HG03097 (cell line): ENCODE results near the gene PPP1R26.
"Not testable (repeated sequence)": the region's sequence is repeated elsewhere in the genome, so short reads cannot be mapped to it uniquely, and the experiment has no call there.

Experiments
- ATAC-seq: cut with Tn5 transposase; IDR thresholded peaks from one replicate; pipeline ENCODE4 v1.9.1; 2021; ENCODE audit not compliant: unreplicated experiment, low FRiP score

Gene PPP1R26

DNA sequence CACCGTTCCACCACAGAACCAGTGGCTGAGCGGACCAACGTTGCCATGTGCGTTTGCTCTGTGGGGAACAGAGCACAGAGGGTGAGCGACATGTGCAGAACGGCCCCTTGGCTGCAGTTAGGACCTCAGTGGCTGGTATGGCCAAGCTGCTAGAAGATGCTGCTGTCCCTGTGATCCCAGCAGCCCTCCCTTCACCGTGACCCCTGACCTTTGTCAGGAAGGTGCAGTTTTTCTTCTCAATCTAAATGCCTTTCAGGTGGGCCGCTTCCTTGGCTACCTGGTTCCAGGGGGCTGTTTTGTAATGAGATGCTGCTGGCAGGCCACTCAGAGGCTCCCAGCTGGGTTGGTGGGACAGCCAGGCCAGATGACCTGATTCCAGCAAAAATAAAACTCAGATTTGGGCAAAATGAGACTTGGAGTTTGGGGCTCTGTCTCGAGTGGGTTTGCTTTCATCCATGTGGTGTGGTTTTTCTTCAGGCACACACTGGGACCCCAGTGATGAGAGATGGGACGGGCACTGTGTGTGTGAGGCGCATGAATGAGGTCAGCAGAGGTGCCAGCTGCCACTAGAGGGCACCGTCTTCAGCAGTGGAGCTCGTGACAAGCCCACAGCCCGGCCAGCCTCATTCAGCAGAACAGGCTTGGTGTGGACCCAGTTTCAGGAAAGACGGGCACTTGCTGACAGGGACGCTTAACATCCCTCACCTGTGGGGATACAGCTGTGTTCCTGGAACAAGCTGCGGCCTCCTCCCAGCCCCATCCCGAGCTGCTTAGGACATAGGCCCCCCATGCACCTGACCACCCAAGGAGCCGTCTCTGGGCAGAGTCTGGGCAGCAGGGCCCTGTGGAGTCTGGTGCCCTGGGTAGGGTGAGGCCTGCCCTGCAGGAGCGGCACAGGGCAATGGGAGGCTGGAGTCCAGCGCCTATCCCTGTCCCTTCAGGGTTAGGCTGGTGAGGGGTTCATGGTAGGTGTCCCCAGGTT is 25.0 kb downstream of the PPP1R26 start:
- ATAC-seq, result no peak

GRCh38 chr9:135505406-135506187 is 26.0 kb downstream of the PPP1R26 start:
- ATAC-seq, result no peak

DNA sequence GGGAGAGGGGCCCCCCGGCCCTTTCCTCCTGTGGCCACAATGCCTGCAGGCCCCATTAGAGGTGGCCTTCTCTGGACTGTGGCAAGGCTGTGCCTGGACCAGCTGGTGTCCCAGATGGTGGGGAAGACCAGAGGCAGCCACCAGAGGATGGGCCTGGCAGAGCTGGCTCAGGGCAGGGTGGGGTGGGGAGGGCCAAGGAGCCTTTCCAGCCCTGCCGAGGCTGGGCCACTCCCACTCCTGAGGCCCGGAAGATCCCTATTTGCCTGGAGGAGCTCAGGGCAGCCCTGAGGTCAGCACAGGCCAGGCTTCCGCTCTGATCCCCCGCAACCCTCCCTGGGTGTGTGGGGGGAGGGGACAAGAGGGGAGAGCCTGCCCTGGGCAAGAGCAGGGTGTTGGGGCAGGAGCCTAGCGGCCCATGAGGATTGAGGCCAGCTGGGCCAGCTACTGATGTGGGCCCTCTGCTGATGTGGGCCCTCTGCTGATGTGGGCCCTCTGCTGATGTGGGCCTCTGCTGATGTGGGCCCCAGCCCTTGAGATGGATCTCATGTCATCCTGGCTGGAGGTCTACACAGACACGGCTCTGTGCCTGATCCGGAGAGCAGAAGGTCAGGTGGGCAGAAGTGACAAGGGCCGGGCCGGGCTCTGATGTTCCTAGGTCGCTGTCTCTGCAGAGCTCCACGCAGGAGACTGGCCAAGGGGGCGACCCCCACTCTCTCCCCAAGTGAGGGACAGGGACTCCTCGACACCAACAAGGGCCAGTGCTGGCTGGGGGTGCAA is 26.9 kb downstream of the PPP1R26 start:
- no peak for ATAC-seq

DNA sequence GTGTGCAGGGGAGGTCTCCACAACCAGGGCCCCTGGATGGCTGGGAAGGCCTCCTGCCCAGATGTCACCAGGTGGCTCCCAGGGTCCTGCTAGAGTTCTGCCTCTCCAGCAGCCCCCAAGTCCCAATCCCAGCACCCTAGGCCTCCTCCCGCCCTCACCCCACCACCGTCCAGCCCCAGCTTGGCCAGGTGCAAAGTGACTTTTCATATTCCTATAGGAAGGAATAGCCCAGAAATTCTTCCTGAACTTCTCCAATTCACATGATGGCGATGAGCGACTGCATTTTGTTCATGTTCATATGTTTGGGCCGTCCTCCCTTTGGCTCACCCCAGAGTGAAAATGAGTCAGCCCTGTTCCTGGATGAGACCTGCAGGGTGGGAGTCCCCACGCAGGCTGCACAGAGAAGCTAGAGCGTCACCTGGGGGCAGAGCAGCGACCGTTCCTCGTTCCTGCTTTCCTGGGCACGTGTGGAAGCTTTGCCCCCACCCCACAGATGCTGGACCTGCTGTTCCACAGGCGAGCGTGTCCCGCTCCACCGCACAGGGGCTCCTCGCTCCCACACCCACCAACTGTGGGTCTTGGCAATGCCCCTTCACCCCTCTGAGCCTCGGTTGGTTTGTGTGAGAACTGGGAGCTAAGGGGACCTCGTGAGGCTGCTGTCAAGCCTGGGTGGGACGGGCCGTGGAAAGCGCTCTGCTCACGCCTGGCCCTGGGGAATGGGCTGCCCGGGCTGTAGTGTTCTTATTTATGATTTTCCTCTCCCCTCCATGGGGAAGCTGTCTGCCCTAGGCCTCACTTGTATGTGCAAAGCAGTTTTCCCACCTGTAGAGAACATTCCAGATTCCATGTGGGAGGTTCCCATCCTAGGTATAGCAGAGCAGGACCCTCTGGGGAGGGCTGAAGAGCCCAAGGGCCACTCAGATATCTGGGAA is 27.8 kb downstream of the PPP1R26 start:
- no peak for ATAC-seq

DNA sequence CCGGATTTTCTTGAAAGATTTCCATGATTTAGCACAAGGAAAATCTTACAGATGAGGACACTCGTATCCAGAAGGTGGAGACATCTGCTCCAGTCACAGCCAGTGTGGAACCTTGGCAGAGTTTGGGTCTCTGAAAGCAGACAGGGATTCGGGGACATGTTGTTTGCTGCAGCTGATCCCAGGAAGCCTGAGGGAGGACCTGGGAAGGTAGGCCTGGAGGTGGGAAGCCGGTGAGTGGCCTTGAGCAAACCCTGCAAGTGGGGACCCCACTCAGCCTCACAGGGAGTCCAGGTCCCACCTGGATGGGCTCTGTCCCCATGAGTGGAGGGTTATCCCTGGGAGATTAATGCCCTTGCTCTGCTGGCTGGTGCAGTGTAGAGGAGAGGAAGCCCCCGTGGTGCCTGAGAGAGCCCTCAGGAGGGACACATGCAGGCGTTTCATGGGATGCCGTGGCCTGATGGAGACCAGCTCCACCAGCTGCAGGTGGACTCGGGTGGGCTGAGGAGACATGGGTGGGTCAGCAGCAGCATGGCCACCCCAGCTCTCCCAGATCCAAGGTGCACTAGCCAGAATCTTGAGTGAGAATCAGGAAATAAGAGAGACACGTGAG is 28.7 kb downstream of the PPP1R26 start:
- no peak for ATAC-seq

DNA sequence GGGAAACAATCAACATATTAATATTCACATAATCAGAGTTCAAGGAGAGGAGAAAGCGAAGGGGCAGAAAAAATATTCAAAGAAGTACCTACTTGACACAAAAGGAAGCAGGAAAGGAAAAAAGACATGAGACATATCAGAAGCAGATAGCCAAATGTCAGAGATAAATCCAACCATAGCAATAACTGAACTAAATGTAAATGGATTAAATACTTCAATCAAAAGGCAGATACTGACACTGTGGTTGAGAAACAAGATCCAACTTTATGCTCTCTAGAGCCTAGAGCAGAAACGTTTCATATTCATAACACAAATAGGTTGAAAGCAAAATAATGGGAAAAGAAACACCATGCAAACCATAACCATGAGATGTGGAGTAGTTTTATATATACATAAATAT is 29.9 kb downstream of the PPP1R26 start:
- ATAC-seq, result no peak

DNA sequence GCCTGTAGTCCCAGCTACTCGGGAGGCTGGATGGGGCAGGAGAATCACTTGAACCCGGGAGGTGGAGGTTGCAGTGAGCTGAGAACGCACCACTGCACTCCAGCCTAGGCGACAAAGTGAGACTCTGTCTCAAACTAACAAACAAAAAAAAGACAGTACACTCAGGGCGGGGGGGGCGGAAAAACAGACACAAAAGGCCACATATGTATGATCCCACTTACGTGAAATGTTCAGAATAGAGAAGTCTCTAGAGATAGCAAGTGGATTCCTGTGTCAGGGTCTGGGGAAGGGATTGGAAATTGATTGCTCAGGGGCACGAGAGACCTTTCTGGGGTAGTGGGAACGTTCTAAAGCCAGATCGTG is 32.6 kb downstream of the PPP1R26 start:
- no peak for ATAC-seq

DNA sequence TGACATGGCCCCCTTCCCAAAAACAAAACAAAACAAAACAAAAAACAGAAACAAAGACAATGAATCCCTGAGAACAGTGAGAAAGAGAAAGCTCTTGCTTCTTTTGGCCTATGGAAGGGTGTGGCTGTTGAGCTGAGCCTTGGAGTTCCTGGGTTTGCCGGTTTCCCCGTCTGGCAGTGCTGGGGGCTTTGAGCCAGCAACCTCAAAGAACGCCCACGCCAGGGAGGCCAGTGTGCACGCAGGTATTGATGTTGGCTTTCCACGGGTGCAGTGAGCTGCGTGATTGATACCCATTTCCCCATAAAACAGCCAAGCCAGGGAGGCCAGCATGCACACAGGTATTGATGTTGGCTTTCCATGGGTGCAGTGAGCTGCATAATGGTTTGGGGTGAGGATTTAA is 33.3 kb downstream of the PPP1R26 start:
- ATAC-seq, result no peak

DNA sequence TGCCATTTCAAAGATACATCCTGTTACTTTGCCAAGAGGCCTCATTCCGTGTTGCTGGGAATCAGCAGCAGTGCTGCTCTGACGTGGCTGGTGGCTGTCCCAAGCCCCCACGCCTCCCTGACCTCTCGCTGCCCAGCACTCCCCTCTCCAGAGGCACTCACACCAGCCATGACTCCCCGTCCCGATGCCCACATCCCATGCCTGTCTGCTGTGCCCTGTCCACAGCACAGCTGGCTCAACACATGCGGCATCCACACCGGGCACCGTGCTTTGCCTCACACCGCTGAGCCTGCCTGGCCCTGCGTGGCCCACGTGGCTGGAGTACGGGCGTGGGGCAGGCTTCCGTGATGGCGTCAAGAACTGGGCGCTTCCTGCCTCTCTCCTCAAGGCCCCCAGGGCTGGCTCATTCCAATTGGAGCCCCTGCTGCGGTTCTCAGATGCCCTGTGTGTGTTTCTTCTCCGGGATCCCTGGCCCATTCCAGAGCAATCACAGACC is 33.8 kb downstream of the PPP1R26 start:
- ATAC-seq, result no peak

GRCh38 chr9:135513906-135514305 is 34.3 kb downstream of the PPP1R26 start:
- ATAC-seq, result not testable (repeated sequence)

- no peak for ATAC-seq
These were observed 34.9 kb downstream of the PPP1R26 start for GRCh38 chr9:135514342-135515082.

DNA sequence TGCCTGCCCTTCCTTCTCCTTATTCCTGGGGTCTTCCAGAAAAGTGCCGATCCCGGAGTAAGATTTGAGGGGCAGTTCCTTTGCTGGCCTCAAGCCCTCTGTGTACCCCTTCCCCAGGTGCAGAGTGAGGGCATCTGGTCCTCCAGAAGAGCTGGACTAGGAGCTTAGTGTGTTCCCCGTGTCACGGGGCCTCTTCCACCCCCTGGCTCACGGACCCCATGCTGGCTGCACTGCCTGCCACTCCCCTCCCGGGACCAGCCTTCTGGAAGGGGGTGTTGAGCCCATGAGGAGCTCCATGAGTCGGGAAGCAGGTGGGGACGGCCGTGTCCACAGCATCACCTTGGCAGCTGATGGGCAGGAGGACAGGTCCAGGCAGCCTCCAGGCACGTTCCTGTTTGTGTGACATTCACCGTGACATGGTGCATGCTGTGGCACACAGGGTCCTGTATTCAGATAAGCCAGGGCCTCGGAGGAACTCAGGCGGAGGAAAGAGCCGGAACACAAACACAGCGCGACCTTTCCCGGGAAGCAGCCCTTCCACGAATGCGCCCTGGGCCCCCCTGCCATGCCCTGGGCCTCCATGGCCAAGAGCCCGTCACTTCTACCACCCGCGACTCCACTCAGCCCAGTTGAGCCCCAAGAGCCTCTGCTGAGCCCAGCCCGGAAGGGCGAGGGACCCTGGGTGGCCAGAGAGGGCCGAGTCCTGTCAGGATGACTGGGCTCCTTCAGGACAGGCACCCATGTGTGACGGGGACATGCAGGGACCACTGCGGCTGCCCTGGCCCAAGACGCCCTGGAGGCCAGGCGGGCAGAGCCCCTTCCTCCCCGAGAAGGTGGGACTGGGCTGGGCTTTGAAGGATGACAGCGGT is 35.7 kb downstream of the PPP1R26 start:
- no peak for ATAC-seq

- no peak for ATAC-seq
These were observed 36.7 kb downstream of the PPP1R26 start for GRCh38 chr9:135516132-135516860.

DNA sequence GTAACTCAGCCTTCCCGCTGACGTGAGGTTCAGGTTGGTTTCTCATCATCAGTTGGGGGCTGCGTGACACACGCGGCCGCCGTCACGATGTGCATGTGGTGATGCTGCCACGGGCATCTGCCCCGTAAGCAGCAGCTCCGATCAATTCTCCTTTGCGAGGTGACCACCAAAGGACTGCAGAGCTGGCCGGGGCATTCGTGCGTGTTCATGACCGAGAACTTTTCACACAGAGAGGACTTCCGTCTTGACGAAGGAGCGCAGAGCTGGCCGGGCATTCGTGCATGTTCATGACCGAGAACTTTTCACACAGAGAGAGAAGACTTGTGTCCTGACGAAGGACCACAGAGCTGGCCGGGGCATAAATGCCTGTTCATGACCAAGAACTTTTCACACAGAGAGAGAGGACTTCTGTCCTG is 37.8 kb downstream of the PPP1R26 start:
- ATAC-seq, result no peak

DNA sequence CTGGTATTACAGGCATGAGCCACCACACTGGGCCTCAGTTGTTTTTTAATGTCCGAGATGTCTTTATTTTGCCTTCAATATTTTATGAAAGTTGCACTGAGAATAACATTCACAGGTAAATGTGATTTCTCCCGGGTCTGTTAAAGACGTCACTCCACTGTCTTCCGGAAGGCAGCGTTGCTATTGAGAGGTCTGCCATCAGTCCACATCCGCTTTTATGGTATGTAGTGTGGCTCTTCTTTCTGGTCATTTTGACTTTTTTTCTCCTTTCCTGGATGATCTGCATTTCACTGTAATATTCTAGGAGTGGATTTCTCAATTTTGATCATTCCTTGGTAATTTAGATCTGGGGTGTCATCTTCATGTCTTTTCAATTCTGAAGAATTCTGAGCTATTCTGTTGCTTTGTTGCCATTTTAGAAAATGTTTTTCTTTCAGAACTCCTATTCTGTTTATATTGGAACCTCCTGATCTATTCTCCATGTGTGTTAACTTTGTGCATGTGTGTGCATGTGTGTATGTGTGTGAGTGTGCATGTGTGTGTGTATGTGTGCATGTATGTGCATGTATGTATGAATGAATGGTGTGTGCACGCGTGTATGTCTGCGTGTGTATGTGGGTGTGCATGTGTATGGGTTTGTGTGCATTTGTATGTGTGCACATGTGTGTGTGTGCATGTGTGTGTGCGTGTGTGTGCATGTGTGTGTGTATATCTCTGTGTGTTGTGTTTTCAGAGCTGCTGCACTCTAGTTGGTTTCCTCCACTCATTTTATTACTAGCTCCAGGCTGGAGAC is 39.8 kb downstream of the PPP1R26 start:
- ATAC-seq, result no peak

GRCh38 chr9:135520916-135521607 is 41.5 kb downstream of the PPP1R26 start, which contains the start of gene LCN1:
TSS of gene LCN1 (plus strand) at chr9:135521440. CDS start at chr9:135521498, 58 bp downstream.
- ATAC-seq, result no peak
